Sigmoid colon (tissue), 7 donors: ENCODE measurements around the gene ANKRD33. TPM values are rescaled to one million over a fixed set of nuclear protein-coding genes. Genes with fewer than 3 reads are reported as not detected.

Source experiments
- DNase-seq: peaks from one replicate; pipeline ENCODE4 v3.0.0-alpha.2; 2019
- H3K27ac ChIP-seq, 4 donors: fragments of 200-600 bp; sonication (generic); one replicate each; pipeline ENCODE4 v1.5.1; 2016 to 2019; ENCODE audit warnings: mild to moderate bottlenecking in 1 of 4
- H3K27me3 ChIP-seq, 3 donors: fragments of 200-600 bp; sonication (generic); one replicate each; pipeline ENCODE4 v1.5.1; 2019; ENCODE audit warnings: mild to moderate bottlenecking in 1 of 3
- H3K36me3 ChIP-seq, 4 donors: fragments of 200-600 bp; sonication (generic); one replicate each; pipeline ENCODE4 v1.5.1; 2016 to 2019
- H3K4me1 ChIP-seq, 4 donors: fragments of 200-600 bp; sonication (generic); one replicate each; pipeline ENCODE4 v1.5.1; 2017 to 2019
- H3K4me3 ChIP-seq, 4 donors: fragments of 200-600 bp; sonication (generic); one replicate each; pipeline ENCODE4 v1.5.1; 2017 to 2019; ENCODE audit warnings: mild to moderate bottlenecking in 2 of 4, moderate library complexity in 1 of 4
- H3K9me3 ChIP-seq, 4 donors: fragments of 200-600 bp in 3 of 4; sonication (generic) in 3 of 4; one replicate each; pipeline versions ENCODE4 v1.5.1 to v1.6.1; 2013 to 2019
- EP300 ChIP-seq, 4 donors: sonication (generic); formaldehyde crosslinking; IDR thresholded peaks; one replicate each; pipeline ENCODE4 v1.6.1; 2017; ENCODE audit warnings: antibody characterized with exemption in 4 of 4
- POLR2A ChIP-seq, 2 donors: fragments of 450-650 bp; IDR thresholded peaks; one replicate each; pipeline ENCODE4 v1.6.1; 2016; ENCODE audit warnings: antibody characterized with exemption in 2 of 2, mild to moderate bottlenecking in 2 of 2, moderate library complexity in 2 of 2
- POLR2AphosphoS5 ChIP-seq, 4 donors: sonication (generic); formaldehyde crosslinking; IDR thresholded peaks; one replicate each; pipeline ENCODE4 v1.6.1; 2017; ENCODE audit warnings: antibody characterized with exemption in 4 of 4
- WGBS, 2 donors: extraction: QIAGEN DNeasy Blood & Tissue Kit; methylation state at CpG; one replicate each; pipeline ENCODE4 v1.1.7; 2013; 5-methylcytosine and 5-hydroxymethylcytosine counted together
- intact Hi-C: fragments of 100-400 bp; cut with DNase I; formaldehyde crosslinking; loops from one replicate; pipeline ENCODE4 v1.15.1; 2023
- polyA plus RNA-seq, 3 donors: library from polyadenylated mRNA; stranded (reverse); fragments of 200-250 nt; gene quantifications; one replicate each; pipeline ENCODE4 v1.2.3, GENCODE V29; 2013
- total RNA-seq, 4 donors: library from RNA; depleted of rRNA; stranded (reverse); fragments of >200 nt; gene quantifications; one replicate each; pipeline ENCODE4 v1.1.0, GENCODE V29; 2016
- TF ChIP-seq, protein P1 (sequence below), 4 experiments: fragments of 450-650 bp in 3 of 4; fragments of 200-600 bp in 1 of 4; IDR thresholded peaks; one replicate each; pipeline ENCODE4 v1.5.1; 2016 to 2019; ENCODE audit warnings: antibody characterized with exemption in 4 of 4, mild to moderate bottlenecking in 3 of 4, moderate library complexity in 2 of 4
- donor health status: healthy with polysubstance abuse.
- donor health status: Bipolar disorder and iron deficiency.
- donor health status: healthy.

ANKRD33 gene
- total and polyA plus RNA-seq, 7 donors = 0.16 TPM; not detected in 6

DNA sequence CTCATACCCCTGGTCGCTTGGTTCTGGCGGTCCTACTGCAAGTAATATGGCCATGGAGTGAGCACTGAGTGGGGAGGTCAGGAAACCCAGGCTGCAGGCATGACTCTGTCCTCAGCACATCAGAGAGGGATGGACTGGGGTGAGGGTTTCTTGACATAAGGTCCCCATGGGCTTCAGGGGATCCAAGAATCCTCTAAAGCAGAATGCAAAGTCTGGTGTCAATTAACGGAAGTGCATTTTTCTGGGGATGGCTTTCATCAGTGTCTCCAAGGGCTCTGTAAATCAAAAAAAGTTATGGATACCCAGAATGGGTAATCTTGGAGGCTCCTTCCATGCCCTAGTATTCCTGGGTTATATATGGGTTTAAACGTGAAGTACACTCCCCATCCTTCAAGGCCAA is 43.0 kb upstream of the ANKRD33 start:
- Histone ChIP-seq H3K36me3 (no peaks in the 10 kb centered on the region), H3K27ac (no peak overlapping the region), H3K4me1 (peaks cover 3 to 32% (median 27%) of the 10 kb centered on the region in 4 donors), H3K27me3 (peaks cover 39 to 86% (median 78%) of the 10 kb centered on the region in 3 donors), H3K9me3 (no peaks in the 10 kb centered on the region), H3K4me3 (no peak overlapping the region)
- TF ChIP-seq POLR2AphosphoS5 (IDR thresholded peaks at IDR 0.05) (no peak), POLR2A (IDR thresholded peaks at IDR 0.05) (no peak), EP300 (IDR thresholded peaks at IDR 0.05) (no peak)
- TF ChIP-seq, protein P1, sequence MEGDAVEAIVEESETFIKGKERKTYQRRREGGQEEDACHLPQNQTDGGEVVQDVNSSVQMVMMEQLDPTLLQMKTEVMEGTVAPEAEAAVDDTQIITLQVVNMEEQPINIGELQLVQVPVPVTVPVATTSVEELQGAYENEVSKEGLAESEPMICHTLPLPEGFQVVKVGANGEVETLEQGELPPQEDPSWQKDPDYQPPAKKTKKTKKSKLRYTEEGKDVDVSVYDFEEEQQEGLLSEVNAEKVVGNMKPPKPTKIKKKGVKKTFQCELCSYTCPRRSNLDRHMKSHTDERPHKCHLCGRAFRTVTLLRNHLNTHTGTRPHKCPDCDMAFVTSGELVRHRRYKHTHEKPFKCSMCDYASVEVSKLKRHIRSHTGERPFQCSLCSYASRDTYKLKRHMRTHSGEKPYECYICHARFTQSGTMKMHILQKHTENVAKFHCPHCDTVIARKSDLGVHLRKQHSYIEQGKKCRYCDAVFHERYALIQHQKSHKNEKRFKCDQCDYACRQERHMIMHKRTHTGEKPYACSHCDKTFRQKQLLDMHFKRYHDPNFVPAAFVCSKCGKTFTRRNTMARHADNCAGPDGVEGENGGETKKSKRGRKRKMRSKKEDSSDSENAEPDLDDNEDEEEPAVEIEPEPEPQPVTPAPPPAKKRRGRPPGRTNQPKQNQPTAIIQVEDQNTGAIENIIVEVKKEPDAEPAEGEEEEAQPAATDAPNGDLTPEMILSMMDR (IDR thresholded peaks at IDR 0.05) = no peak
- DNase-seq = no peak
- WGBS, 2 donors = 80 to 89% methylated on average over 4 of the region's 4 CpGs
- intact Hi-C loops = no loop called here

GRCh38 chr12:51845482-51845881 is 42.4 kb upstream of the ANKRD33 start:
- H3K27ac ChIP-seq = no peak overlapping the region
- no peaks in the 10 kb centered on the region for H3K9me3 ChIP-seq
- peaks cover 3 to 32% (median 27%) of the 10 kb centered on the region in 4 donors for H3K4me1 ChIP-seq
- peaks cover 39 to 81% (median 78%) of the 10 kb centered on the region in 3 donors for H3K27me3 ChIP-seq
- H3K4me3 ChIP-seq = no peak overlapping the region
- DNase-seq = no peak
- WGBS, 2 donors = 67% methylated on average over 7 of the region's 7 CpGs
- H3K36me3 ChIP-seq = no peaks in the 10 kb centered on the region
- no peak for TF ChIP-seq EP300 (IDR thresholded peaks at IDR 0.05)
- no peak for TF ChIP-seq POLR2AphosphoS5 (IDR thresholded peaks at IDR 0.05)
- TF ChIP-seq, protein P1 (IDR thresholded peaks at IDR 0.05) = no peak
- TF ChIP-seq POLR2A (IDR thresholded peaks at IDR 0.05) = no peak
- intact Hi-C loops = no loop called here

DNA sequence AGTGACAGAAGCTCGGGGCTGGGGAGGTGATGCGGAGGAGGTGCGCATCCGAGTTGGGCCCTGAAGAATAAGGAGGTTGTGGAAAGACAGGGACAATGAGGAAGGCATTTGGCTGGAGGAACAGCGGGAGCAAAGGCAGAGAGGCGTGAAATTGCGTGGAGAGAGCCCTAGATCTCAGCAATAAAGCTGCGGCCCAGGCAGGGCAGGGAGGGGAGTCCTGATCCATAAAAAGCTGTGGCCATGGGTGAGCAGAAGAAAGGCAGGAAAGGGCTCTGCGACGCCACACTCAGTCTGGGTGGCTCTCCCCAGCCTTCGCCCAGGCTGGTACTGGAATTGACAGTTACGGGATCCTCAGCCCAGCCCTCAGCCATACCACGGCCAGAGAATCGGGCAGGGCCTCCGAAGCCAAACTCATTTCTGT is 41.6 kb upstream of the ANKRD33 start:
- Histone ChIP-seq H3K27me3 (peaks cover 39 to 74% (median 71%) of the 10 kb centered on the region in 3 donors), H3K9me3 (no peaks in the 10 kb centered on the region), H3K4me3 (peak overlapping the region in 1 of 4 donors; percentile 57), H3K27ac (no peak overlapping the region), H3K4me1 (peaks cover 3 to 32% (median 27%) of the 10 kb centered on the region in 4 donors), H3K36me3 (no peaks in the 10 kb centered on the region)
- TF ChIP-seq POLR2AphosphoS5 (IDR thresholded peaks at IDR 0.05) = no peak
- TF ChIP-seq EP300 (IDR thresholded peaks at IDR 0.05) = no peak
- TF ChIP-seq POLR2A (IDR thresholded peaks at IDR 0.05) = no peak
- intact Hi-C loops = no loop called here
- no peak for DNase-seq
- 31 to 65% methylated on average over 15 of the region's 15 CpGs for WGBS, 2 donors

GRCh38 chr12:51846911-51847642 is 40.8 kb upstream of the ANKRD33 start:
- peaks cover 39 to 66% (median 65%) of the 10 kb centered on the region in 3 donors for H3K27me3 ChIP-seq
- no peak for DNase-seq

DNA sequence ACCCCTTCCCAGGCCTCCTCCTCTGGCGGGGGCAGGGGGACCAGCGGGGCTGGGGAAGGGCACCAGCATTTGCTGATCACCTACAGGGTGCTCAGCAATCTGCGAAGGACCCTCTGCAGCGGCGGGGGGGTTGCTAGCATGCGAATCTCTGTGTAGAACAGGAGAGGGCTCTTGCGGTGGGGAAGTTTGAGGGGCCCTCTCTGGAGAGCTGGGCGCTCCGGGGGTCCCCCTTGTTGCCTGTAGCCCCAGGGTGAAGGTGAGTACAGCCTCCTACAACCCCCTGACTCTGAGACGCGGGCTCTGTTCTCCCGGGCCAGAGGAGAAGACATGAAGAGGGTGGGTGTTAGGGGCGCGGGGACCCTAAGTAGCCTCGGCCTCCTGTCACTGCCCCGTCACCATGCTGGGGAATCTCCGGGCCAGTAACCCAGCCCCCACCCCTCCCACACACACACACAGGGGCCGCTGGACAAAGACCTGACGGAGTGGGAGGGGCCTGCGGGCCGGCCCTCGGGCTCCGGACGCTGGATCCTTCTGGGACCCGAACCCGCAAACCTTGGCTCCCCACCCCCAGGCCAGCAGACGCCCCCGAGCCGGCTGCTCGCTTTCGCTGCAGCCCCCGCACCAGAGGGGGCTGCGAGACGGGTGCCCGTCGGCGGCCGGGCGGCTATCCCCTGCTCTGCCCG is 40.1 kb upstream of the ANKRD33 start:
- peak overlapping the region; percentile 34 to 57 (median 42) for H3K4me3 ChIP-seq
- 1 to 2% methylated on average over 40 of the region's 40 CpGs for WGBS, 2 donors
- H3K4me1 ChIP-seq = peaks cover 3 to 32% (median 27%) of the 10 kb centered on the region in 4 donors
- DNase-seq = no peak
- H3K36me3 ChIP-seq = no peaks in the 10 kb centered on the region
- no peaks in the 10 kb centered on the region for H3K9me3 ChIP-seq
- H3K27me3 ChIP-seq = peaks cover 39 to 59% (median 58%) of the 10 kb centered on the region in 3 donors
- peak overlapping the region; percentile 39 to 67 (median 50) for H3K27ac ChIP-seq
- TF ChIP-seq EP300 (IDR thresholded peaks at IDR 0.05) (no peak), POLR2AphosphoS5 (IDR thresholded peaks at IDR 0.05) (no peak), POLR2A (IDR thresholded peaks at IDR 0.05) (no peak)
- TF ChIP-seq, protein P1 (IDR thresholded peaks at IDR 0.05) = no peak
- intact Hi-C loops = no loop called here

More at GRCh38 chr12:51846911-51847642, 40.8 kb upstream of the ANKRD33 start:
- TF ChIP-seq POLR2AphosphoS5 (IDR thresholded peaks at IDR 0.05) = peak in 2 of 4 donors; percentile 27 to 32
- no peak for TF ChIP-seq EP300 (IDR thresholded peaks at IDR 0.05)
- H3K4me3 ChIP-seq = peak overlapping the region; percentile 34 to 57 (median 42)
- peaks cover 3 to 32% (median 27%) of the 10 kb centered on the region in 4 donors for H3K4me1 ChIP-seq
- H3K36me3 ChIP-seq = no peaks in the 10 kb centered on the region
- peak overlapping the region in 3 of 4 donors; percentile 10 to 67 (median 57) for H3K27ac ChIP-seq
- WGBS, 2 donors = 1 to 2% methylated on average over 59 of the region's 59 CpGs
- intact Hi-C loops = no loop called here
- no peaks in the 10 kb centered on the region for H3K9me3 ChIP-seq
